Calu3 (cell line): ENCODE results near the gene ABCF1. TPM values are rescaled to one million over a fixed set of nuclear protein-coding genes. Genes with fewer than 3 reads are reported as not detected.

Experiments used
- BruUV-seq: library from RNA; stranded (reverse); fragments of 400-500 nt; replicated peaks from 2 replicates; lab custom pipeline; 2021; lab: Mats Ljungman, UMichigan
- CTCF ChIA-PET: fragments of 300-600 bp; sonication (Branson Sonifier 250); formaldehyde crosslinking; loops from one replicate; lab custom pipeline; 2022; ENCODE audit warnings: antibody characterized with exemption; lab: Charles Lee
- DNase-seq: peaks from one replicate; pipeline ENCODE4 v3.0.0; 2022
- H3K27ac Mint-ChIP-seq: one replicate; pipeline ENCODE4 v1.8.0; 2022; ENCODE audit warnings: mixed read lengths; ENCODE audit not compliant: unreplicated experiment
- H3K27me3 Mint-ChIP-seq: one replicate; pipeline ENCODE4 v1.8.0; 2022; ENCODE audit warnings: mixed read lengths; ENCODE audit not compliant: unreplicated experiment
- H3K36me3 Mint-ChIP-seq: one replicate; pipeline ENCODE4 v1.8.0; 2022; ENCODE audit warnings: mild to moderate bottlenecking, moderate library complexity, mixed read lengths; ENCODE audit not compliant: insufficient read depth, unreplicated experiment
- H3K4me1 Mint-ChIP-seq: one replicate; pipeline ENCODE4 v1.8.0; 2022; ENCODE audit warnings: mild to moderate bottlenecking, low read depth, mixed read lengths; ENCODE audit not compliant: unreplicated experiment
- H3K4me3 Mint-ChIP-seq: one replicate; pipeline ENCODE4 v1.8.0; 2022; ENCODE audit warnings: mild to moderate bottlenecking, low read depth, moderate library complexity, mixed read lengths; ENCODE audit not compliant: unreplicated experiment
- H3K9me3 Mint-ChIP-seq: one replicate; pipeline ENCODE4 v1.8.0; 2022; ENCODE audit warnings: low read depth, mixed read lengths; ENCODE audit not compliant: unreplicated experiment
- CTCF ChIP-seq: fragments of 200-600 bp; IDR thresholded peaks from one replicate; pipeline ENCODE4 v1.8.0; 2022; ENCODE audit warnings: antibody characterized with exemption; ENCODE audit not compliant: unreplicated experiment
- intact Hi-C: fragments of 100-400 bp; cut with micrococcal nuclease; formaldehyde crosslinking; loops from one replicate; pipeline ENCODE4 v1.10.0; 2022; ENCODE audit not compliant: unreplicated experiment
- total RNA-seq: library from RNA; stranded (reverse); gene quantifications from 2 replicates; pipeline ENCODE4 v1.2.3, GENCODE V29; 2022

The ABCF1 gene
- total RNA-seq, 1 experiment from 2014 or later = 88.3 TPM

- H3K27ac Mint-ChIP-seq = peak overlapping the region; percentile 73
- no TSS peak for BruUV-seq
- H3K4me3 Mint-ChIP-seq = peak overlapping the region; percentile 3
- intact Hi-C loops = no loop called here
- H3K4me1 Mint-ChIP-seq = peaks cover 61% of the 10 kb centered on the region
- no peak for DNase-seq
- CTCF ChIA-PET = interaction anchor here (1.0 kb wide), 1 partner anchor 130 kb away, joined by 3 read pairs; no protein-coding TSS in a partner anchor
- TF ChIP-seq CTCF = no peak
- peaks cover 5% of the 10 kb centered on the region for H3K27me3 Mint-ChIP-seq
- peaks cover 94% of the 10 kb centered on the region for H3K36me3 Mint-ChIP-seq
- H3K9me3 Mint-ChIP-seq = no peaks in the 10 kb centered on the region
These were observed 40.6 kb downstream of the ABCF1 start for GRCh38 chr6:30611856-30612194.

GRCh38 chr6:30612213-30612612, 41.0 kb downstream of the ABCF1 start:
- Mint-ChIP-seq H3K27ac (peak overlapping the region; percentile 73), H3K36me3 (peaks cover 94% of the 10 kb centered on the region), H3K4me3 (no peak overlapping the region), H3K4me1 (peaks cover 64% of the 10 kb centered on the region), H3K27me3 (peaks cover 9% of the 10 kb centered on the region), H3K9me3 (no peaks in the 10 kb centered on the region)
- CTCF ChIA-PET = interaction anchor here (1.0 kb wide), 1 partner anchor 130 kb away, joined by 3 read pairs; no protein-coding TSS in a partner anchor
- no peak for DNase-seq
- BruUV-seq = no TSS peak
- no peak for TF ChIP-seq CTCF
- intact Hi-C loops = no loop called here

DNA sequence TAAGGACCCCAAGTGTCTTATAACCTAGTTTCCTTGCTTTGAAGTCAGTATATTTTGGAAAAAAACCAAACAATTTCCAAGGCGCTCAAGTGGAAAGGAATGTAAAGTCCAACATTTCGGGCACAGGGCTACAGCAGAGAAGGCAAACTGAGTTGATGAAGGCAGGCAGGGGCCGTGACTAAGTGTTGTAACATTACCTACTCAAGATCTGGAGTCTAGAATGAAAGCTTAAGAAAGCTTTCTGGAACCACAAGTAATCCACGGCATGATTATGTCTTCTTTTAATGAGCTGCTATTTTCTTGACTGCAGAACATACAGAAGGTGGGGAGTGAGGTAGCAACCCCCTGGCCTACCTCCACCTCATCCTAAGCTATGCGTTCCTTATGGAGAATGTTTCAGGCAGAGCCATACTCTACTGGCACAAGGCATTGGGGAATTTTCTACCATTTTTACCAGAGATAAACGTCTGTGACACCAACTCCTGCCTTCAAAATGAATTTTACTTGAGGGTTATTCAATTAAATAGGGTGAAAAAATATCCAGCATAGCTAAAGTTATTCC, 41.5 kb downstream of the ABCF1 start:
- BruUV-seq = no TSS peak
- H3K27me3 Mint-ChIP-seq = peaks cover 14% of the 10 kb centered on the region
- H3K9me3 Mint-ChIP-seq = no peaks in the 10 kb centered on the region
- peaks cover 61% of the 10 kb centered on the region for H3K4me1 Mint-ChIP-seq
- H3K4me3 Mint-ChIP-seq = no peak overlapping the region
- intact Hi-C loops = no loop called here
- DNase-seq = no peak
- TF ChIP-seq CTCF = no peak
- peak overlapping the region; percentile 98 for H3K27ac Mint-ChIP-seq
- CTCF ChIA-PET = interaction anchor here (1.0 kb wide), 1 partner anchor 131 kb away, joined by 3 read pairs; no protein-coding TSS in a partner anchor
- H3K36me3 Mint-ChIP-seq = peaks cover 94% of the 10 kb centered on the region

GRCh38 chr6:30613251-30614043, 42.2 kb downstream of the ABCF1 start:
- Mint-ChIP-seq H3K9me3 (no peaks in the 10 kb centered on the region), H3K36me3 (peaks cover 94% of the 10 kb centered on the region), H3K4me3 (peak overlapping the region; percentile 28), H3K27ac (peak overlapping the region; percentile 98), H3K4me1 (peaks cover 61% of the 10 kb centered on the region), H3K27me3 (peaks cover 16% of the 10 kb centered on the region)
- BruUV-seq = no TSS peak
- TF ChIP-seq CTCF = no peak
- DNase-seq = no peak
- CTCF ChIA-PET = no interaction called here
- intact Hi-C loops = no loop called here
